Stomach (tissue), 9 donors: ENCODE data around the gene GPRIN1. TPM values are rescaled to one million over a fixed set of nuclear protein-coding genes. Genes with fewer than 3 reads are reported as not detected.

Experiments used
- DNase-seq, 2 donors: peaks; one replicate each; pipeline versions ENCODE4 v3.0.0 to v3.0.0-alpha.2; 2013 to 2019
- H3K27ac ChIP-seq, 5 donors: fragments of 200-600 bp in 4 of 5; sonication (generic) in 4 of 5; one replicate each; pipeline ENCODE4 v1.5.1; 2013 to 2019; ENCODE audit warnings: mild to moderate bottlenecking in 1 of 5, moderate library complexity in 1 of 5
- H3K27me3 ChIP-seq, 3 donors: fragments of 200-600 bp; sonication (generic); one replicate each; pipeline ENCODE4 v1.5.1; 2017 to 2019; ENCODE audit warnings: mixed run types in 1 of 3
- H3K36me3 ChIP-seq, 4 donors: fragments of 200-600 bp; sonication (generic); 1 replicate in 3 of 4; 2 replicates in 1 of 4; pipeline ENCODE4 v1.5.1; 2016 to 2019
- H3K4me1 ChIP-seq, 4 donors: fragments of 200-600 bp; sonication (generic); one replicate each; pipeline ENCODE4 v1.5.1; 2016 to 2019
- H3K4me3 ChIP-seq, 4 donors: fragments of 200-600 bp; sonication (generic) in 3 of 4; one replicate each; pipeline ENCODE4 v1.5.1; 2016 to 2019; ENCODE audit warnings: mild to moderate bottlenecking in 1 of 4
- H3K9me3 ChIP-seq, 4 donors: fragments of 200-600 bp; sonication (generic); one replicate each; pipeline ENCODE4 v1.5.1; 2016 to 2019
- EP300 ChIP-seq: sonication (generic); formaldehyde crosslinking; IDR thresholded peaks from one replicate; pipeline ENCODE4 v1.6.1; 2017; ENCODE audit warnings: antibody characterized with exemption
- POLR2A ChIP-seq, 4 donors: fragments of 450-650 bp; IDR thresholded peaks; one replicate each; pipeline ENCODE4 v1.6.1; 2016; ENCODE audit warnings: antibody characterized with exemption in 4 of 4, control low read depth in 2 of 4, mild to moderate bottlenecking in 1 of 4, moderate library complexity in 1 of 4
- POLR2AphosphoS5 ChIP-seq, 3 donors: sonication (generic); formaldehyde crosslinking; IDR thresholded peaks; one replicate each; pipeline ENCODE4 v1.6.1; 2016; ENCODE audit warnings: antibody characterized with exemption in 3 of 3
- WGBS, 5 donors: extraction: QIAGEN DNeasy Blood & Tissue Kit in 3 of 5; methylation state at CpG; one replicate each; pipeline versions ENCODE4 v1.1.5 to v1.1.7; 2013 to 2018; 5-methylcytosine and 5-hydroxymethylcytosine counted together
- intact Hi-C: fragments of 100-400 bp; cut with DNase I; formaldehyde crosslinking; loops from one replicate; pipeline ENCODE4 v1.15.1; 2023; ENCODE audit warnings: low total_unique reads
- polyA plus RNA-seq, 3 donors: library from polyadenylated mRNA; stranded (reverse); fragments of 200-250 nt; gene quantifications; one replicate each; pipeline ENCODE4 v1.2.3, GENCODE V29; 2013
- total RNA-seq, 5 donors: library from RNA; depleted of rRNA; stranded (reverse); fragments of >200 nt; gene quantifications; one replicate each; pipeline versions ENCODE4 v1.1.0 to v1.2.3, GENCODE V29; 2014 to 2016
- TF ChIP-seq, protein P1 (sequence below), 7 experiments: fragments of 450-650 bp in 4 of 7; fragments of 200-600 bp in 3 of 7; sonication (generic) in 3 of 7; IDR thresholded peaks; one replicate each; pipeline ENCODE4 v1.5.1; 2016 to 2019; ENCODE audit warnings: antibody characterized with exemption in 7 of 7, control low read depth in 2 of 7, mild to moderate bottlenecking in 1 of 7
- donor health status: healthy with polysubstance abuse.
- donor health status: Bipolar disorder and iron deficiency.
- donor health status: healthy.

The GPRIN1 gene
- total and polyA plus RNA-seq, 8 donors, result 0.30 to 1.4 (median 0.59) TPM; not detected in 2

DNA sequence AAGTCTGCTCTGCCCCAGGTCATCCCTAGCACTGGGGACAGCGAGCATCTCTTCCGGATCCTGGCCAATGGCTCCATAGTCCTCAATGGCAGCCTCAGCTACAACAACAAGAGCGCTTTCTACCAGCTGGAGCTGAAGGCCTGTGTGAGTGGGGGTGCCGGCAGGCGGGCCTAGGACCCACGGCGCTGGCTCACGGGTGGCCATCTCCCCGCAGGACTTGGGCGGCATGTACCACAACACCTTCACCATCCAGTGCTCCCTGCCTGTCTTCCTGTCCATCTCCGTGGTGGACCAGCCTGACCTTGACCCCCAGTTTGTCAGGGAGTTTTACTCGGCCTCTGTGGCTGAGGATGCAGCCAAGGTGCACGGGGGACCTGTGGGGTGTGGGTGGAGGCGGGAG, 34.9 kb downstream of the GPRIN1 start:
- Histone ChIP-seq H3K4me1 (peaks cover 0 to 6% (median 0%) of the 10 kb centered on the region in 4 donors), H3K27me3 (peaks cover 0 to 34% (median 4%) of the 10 kb centered on the region in 3 donors), H3K9me3 (no peaks in the 10 kb centered on the region), H3K36me3 (no peaks in the 10 kb centered on the region), H3K27ac (no peak overlapping the region), H3K4me3 (no peak overlapping the region)
- 77 to 93% (median 87%) methylated on average over 5 to 14 of the region's 14 CpGs for WGBS, 5 donors
- TF ChIP-seq POLR2AphosphoS5 (IDR thresholded peaks at IDR 0.05) (no peak), EP300 (no peak), POLR2A (IDR thresholded peaks at IDR 0.05) (no peak)
- TF ChIP-seq, protein P1, sequence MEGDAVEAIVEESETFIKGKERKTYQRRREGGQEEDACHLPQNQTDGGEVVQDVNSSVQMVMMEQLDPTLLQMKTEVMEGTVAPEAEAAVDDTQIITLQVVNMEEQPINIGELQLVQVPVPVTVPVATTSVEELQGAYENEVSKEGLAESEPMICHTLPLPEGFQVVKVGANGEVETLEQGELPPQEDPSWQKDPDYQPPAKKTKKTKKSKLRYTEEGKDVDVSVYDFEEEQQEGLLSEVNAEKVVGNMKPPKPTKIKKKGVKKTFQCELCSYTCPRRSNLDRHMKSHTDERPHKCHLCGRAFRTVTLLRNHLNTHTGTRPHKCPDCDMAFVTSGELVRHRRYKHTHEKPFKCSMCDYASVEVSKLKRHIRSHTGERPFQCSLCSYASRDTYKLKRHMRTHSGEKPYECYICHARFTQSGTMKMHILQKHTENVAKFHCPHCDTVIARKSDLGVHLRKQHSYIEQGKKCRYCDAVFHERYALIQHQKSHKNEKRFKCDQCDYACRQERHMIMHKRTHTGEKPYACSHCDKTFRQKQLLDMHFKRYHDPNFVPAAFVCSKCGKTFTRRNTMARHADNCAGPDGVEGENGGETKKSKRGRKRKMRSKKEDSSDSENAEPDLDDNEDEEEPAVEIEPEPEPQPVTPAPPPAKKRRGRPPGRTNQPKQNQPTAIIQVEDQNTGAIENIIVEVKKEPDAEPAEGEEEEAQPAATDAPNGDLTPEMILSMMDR (IDR thresholded peaks at IDR 0.05), result no peak
- intact Hi-C loops, result no loop called here
- DNase-seq, result no peak

DNA sequence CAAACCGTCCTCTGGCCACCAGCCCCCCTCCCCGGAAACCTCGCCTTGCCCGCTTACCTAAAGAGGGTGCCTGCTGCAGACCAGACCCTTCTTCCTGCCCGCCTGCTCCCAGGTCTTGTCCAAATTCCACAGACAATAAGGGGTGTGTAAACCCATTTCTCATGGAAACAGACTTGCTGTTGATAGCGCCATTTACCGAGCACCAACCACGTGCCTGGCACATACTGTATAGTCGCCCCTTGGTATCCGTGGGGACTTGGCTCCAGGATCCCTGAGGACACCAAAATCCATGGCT, 35.7 kb downstream of the GPRIN1 start:
- DNase-seq, result no peak
- Histone ChIP-seq H3K4me1 (peaks cover 0 to 6% (median 0%) of the 10 kb centered on the region in 4 donors), H3K9me3 (no peaks in the 10 kb centered on the region), H3K4me3 (no peak overlapping the region), H3K36me3 (no peaks in the 10 kb centered on the region), H3K27me3 (peaks cover 0 to 39% (median 4%) of the 10 kb centered on the region in 3 donors), H3K27ac (no peak overlapping the region)
- no peak for TF ChIP-seq POLR2AphosphoS5 (IDR thresholded peaks at IDR 0.05)
- TF ChIP-seq, protein P1 (IDR thresholded peaks at IDR 0.05), result peak in 1 of 7 experiments; percentile 11
- intact Hi-C loops, result no loop called here
- 44 to 57% (median 47%) methylated on average over 9 to 10 of the region's 10 CpGs for WGBS, 5 donors

GRCh38 chr5:176573564-176574296, 36.2 kb downstream of the GPRIN1 start:
- DNase-seq, result peak; percentile 71 to 81
- peaks cover 0 to 41% (median 4%) of the 10 kb centered on the region in 3 donors for H3K27me3 ChIP-seq
- 36 to 69% (median 38%) methylated on average over 10 to 18 of the region's 18 CpGs for WGBS, 5 donors
- intact Hi-C loops, result no loop called here
- H3K4me1 ChIP-seq, result peaks cover 0 to 6% (median 0%) of the 10 kb centered on the region in 4 donors
- no peak overlapping the region for H3K27ac ChIP-seq
- TF ChIP-seq EP300, result no peak
- TF ChIP-seq POLR2AphosphoS5 (IDR thresholded peaks at IDR 0.05), result no peak
- TF ChIP-seq, protein P1 (IDR thresholded peaks at IDR 0.05), result peak in 5 of 7 experiments; percentile 56 to 84 (median 76)
- no peaks in the 10 kb centered on the region for H3K9me3 ChIP-seq
- H3K4me3 ChIP-seq, result no peak overlapping the region
- H3K36me3 ChIP-seq, result no peaks in the 10 kb centered on the region

GRCh38 chr5:176570044-176570443, 39.9 kb downstream of the GPRIN1 start:
- intact Hi-C loops, result no loop called here

More at GRCh38 chr5:176570044-176570443, 39.9 kb downstream of the GPRIN1 start:
- Histone ChIP-seq H3K4me1 (peaks cover 0 to 6% (median 0%) of the 10 kb centered on the region in 4 donors), H3K27me3 (peaks cover 0 to 58% (median 4%) of the 10 kb centered on the region in 3 donors), H3K9me3 (no peaks in the 10 kb centered on the region), H3K27ac (no peak overlapping the region), H3K4me3 (no peak overlapping the region), H3K36me3 (no peaks in the 10 kb centered on the region)
- WGBS, 5 donors, result 38 to 49% (median 43%) methylated on average over 6 of the region's 6 CpGs
- no peak for TF ChIP-seq POLR2AphosphoS5 (IDR thresholded peaks at IDR 0.05)
- TF ChIP-seq EP300, result no peak
- no peak for TF ChIP-seq POLR2A (IDR thresholded peaks at IDR 0.05)
- TF ChIP-seq, protein P1 (IDR thresholded peaks at IDR 0.05), result no peak
- DNase-seq, result no peak
